ENCODE data around the gene ZBTB8OS. TPM values are rescaled to one million over a fixed set of nuclear protein-coding genes. Genes with fewer than 3 reads are reported as not detected.

ZBTB8OS gene
- total and polyA plus RNA-seq, 2 of the 8 experiments (the other 6 are each of a cell fraction or from before 2014, with no cell fraction given), result 68.0 to 74.2 TPM

DNA sequence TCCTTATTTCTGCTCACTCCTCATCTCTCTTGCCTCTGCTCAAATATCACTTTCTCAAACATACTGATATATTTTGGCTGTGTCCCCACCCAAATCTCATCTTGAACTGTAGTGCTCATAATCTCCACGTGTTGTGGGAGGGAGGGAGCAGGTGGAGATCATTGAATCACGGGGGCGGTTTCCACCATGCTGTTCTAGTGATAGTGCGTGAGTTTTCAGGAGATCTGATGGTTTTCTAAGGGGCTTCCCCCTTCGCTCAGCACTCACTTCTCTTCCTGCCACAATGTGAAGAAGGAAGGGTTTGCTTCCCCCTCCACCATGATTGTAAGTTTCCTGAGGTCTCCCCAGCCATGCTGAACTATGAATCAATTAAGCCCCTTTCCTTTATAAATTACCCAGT, 26.6 kb downstream of the ZBTB8OS start:
- H2BK120ac ChIP-seq (replicated peaks; ENCODE audit: low read depth, low read length), result no peak overlapping the region
- FAIRE-seq (no peak), DNase-seq (ENCODE audit: low read depth in 1 of 2, low spot score in 2 of 2) (no peak)
- H3K9me3 ChIP-seq (ENCODE audit: insufficient read depth in 2 of 2, low read depth in 1 of 2, low read length in 1 of 2), result no peaks in the 10 kb centered on the region
- no peaks in the 10 kb centered on the region; the same call in 1 of the 2 replicates for H3K79me1 ChIP-seq (ENCODE audit: low read depth, low read length)
- no peaks in the 10 kb centered on the region for H3K79me2 ChIP-seq (ENCODE audit: control insufficient read depth in 1 of 2, insufficient read depth in 2 of 2, low read length in 2 of 2)
- no peak overlapping the region for H2AK5ac ChIP-seq (ENCODE audit: low read depth, low read length)
- H3K4me3 ChIP-seq (ENCODE audit: extremely low read depth in 1 of 4, insufficient read depth in 2 of 4, low read depth in 3 of 4, low read length in 4 of 4), result no peak overlapping the region
- 93% methylated on average over 5 of the region's 5 CpGs; no CpG with 5 or more reads in 1 of the 2 experiments for WGBS, 2 experiments (ENCODE audit: extremely low coverage in 1 of 2, insufficient coverage in 1 of 2, insufficient read length in 1 of 2, insufficient replicate concordance in 2 of 2, low coverage in 1 of 2, low lambda C conversion rate in 2 of 2, missing lambda C conversion rate in 1 of 2)
- H4K5ac ChIP-seq (ENCODE audit: insufficient read length, low read depth, low read length), result no peak overlapping the region
- H3K23me2 ChIP-seq (ENCODE audit: low read depth, low read length), result no peaks in the 10 kb centered on the region
- H3K14ac ChIP-seq (ENCODE audit: insufficient read length), result no peak overlapping the region
- no peak overlapping the region for H3K18ac ChIP-seq (ENCODE audit: extremely low read depth, low read length)
- H2BK5ac ChIP-seq (ENCODE audit: low read depth, low read length), result no peak overlapping the region
- H3K9ac ChIP-seq (replicated peaks in 1 of 4; ENCODE audit: extremely low read depth in 1 of 4, low read depth in 3 of 4, low read length in 3 of 4), result no peak overlapping the region
- no peak overlapping the region for H2BK20ac ChIP-seq (ENCODE audit: low read length)
- H3K23ac ChIP-seq (ENCODE audit: insufficient read length), result no peak overlapping the region
- no peak overlapping the region for H3K56ac ChIP-seq (replicated peaks; ENCODE audit: insufficient read length, low read depth, low read length)
- no peak overlapping the region for H4K91ac ChIP-seq (replicated peaks; ENCODE audit: insufficient read length, low read length)
- H3K27ac ChIP-seq (ENCODE audit: low read depth, low read length), result no peak overlapping the region
- no peaks in the 10 kb centered on the region for H3K4me1 ChIP-seq (replicated peaks in 1 of 4; ENCODE audit: control insufficient read depth in 3 of 4, insufficient read depth in 4 of 4, low read length in 3 of 4)
- no peaks in the 10 kb centered on the region for H4K20me1 ChIP-seq (replicated peaks in 1 of 2; ENCODE audit: control insufficient read depth in 1 of 2, insufficient read depth in 2 of 2, low read length in 2 of 2)
- H2BK15ac ChIP-seq (ENCODE audit: low read length), result no peak overlapping the region
- ChIA-PET POLR2A (ENCODE audit: partially characterized antibody) (interaction anchor here (1.1 to 3.0 kb wide), 6 partner anchors 8 to 27 kb away, joined by 3 to 12 read pairs (median 4); partner anchors contain the start of genes RBBP4 and ZBTB8OS), CTCF (ENCODE audit: partially characterized antibody) (no interaction called here)
- no peaks in the 10 kb centered on the region for H3K27me3 ChIP-seq (replicated peaks in 1 of 4; ENCODE audit: control insufficient read depth in 3 of 4, extremely low read depth in 1 of 4, insufficient read depth in 3 of 4, low read length in 3 of 4)
- no peak overlapping the region for H3K4ac ChIP-seq (replicated peaks; ENCODE audit: insufficient read length, low read depth, low read length)
- no peak overlapping the region for H3K4me2 ChIP-seq (ENCODE audit: insufficient read depth in 1 of 2, low read depth in 2 of 2, low read length in 2 of 2)
- no peak overlapping the region for H4K8ac ChIP-seq (ENCODE audit: extremely low read depth, insufficient read depth, low read length)
- H2AFZ ChIP-seq (ENCODE audit: low read length), result no peak overlapping the region
- peaks cover 0 to 22% (median 4%) of the 10 kb centered on the region in 4 experiments; a peak in 4 of 8 replicates for H3K36me3 ChIP-seq (ENCODE audit: control insufficient read depth in 2 of 4, insufficient read depth in 4 of 4, low read length in 3 of 4)
- H2BK12ac ChIP-seq (ENCODE audit: low read depth, low read length), result no peak overlapping the region
- no peak for TF ChIP-seq HDAC6 (IDR thresholded peaks at IDR 0.05; ENCODE audit: low read depth, low read length)
- TF ChIP-seq FOSL1 (IDR thresholded peaks at IDR 0.05; ENCODE audit: insufficient read depth, low read depth, low read length), result no peak
- TF ChIP-seq SIX5 (IDR thresholded peaks at IDR 0.05; ENCODE audit: low read depth, low read length), result no peak
- no peak for TF ChIP-seq TEAD4 (IDR thresholded peaks at IDR 0.05; ENCODE audit: low read depth, low read length)
- TF ChIP-seq NANOG (IDR thresholded peaks at IDR 0.05; ENCODE audit: insufficient read depth, low read depth, low read length, poor library complexity, severe bottlenecking), result no peak
- TF ChIP-seq YY1 (IDR thresholded peaks at IDR 0.05; ENCODE audit: low read depth, low read length), result no peak
- TF ChIP-seq SUZ12 (IDR thresholded peaks at IDR 0.05; ENCODE audit: low read length), result no peak
- TF ChIP-seq MAFK (IDR thresholded peaks at IDR 0.05; ENCODE audit: low read depth, low read length), result no peak
- no peak for TF ChIP-seq SP4 (IDR thresholded peaks at IDR 0.05; ENCODE audit: low read length)
- no peak for TF ChIP-seq PHF8 (conservative IDR thresholded peaks at IDR 0.05; ENCODE audit: low read depth, low read length)
- no peak for TF ChIP-seq SIN3A (conservative IDR thresholded peaks at IDR 0.05 in 1 of 2, IDR thresholded peaks at IDR 0.05 in 1 of 2; ENCODE audit: low read depth in 1 of 2, low read length in 2 of 2)
- TF ChIP-seq TBP (IDR thresholded peaks at IDR 0.05; ENCODE audit: low read depth, low read length), result no peak
- TF ChIP-seq RXRA (IDR thresholded peaks at IDR 0.05; ENCODE audit: insufficient read depth, low read depth, low read length), result no peak
- TF ChIP-seq ASH2L (IDR thresholded peaks at IDR 0.05; ENCODE audit: low read length), result no peak
- TF ChIP-seq EZH2 (IDR thresholded peaks at IDR 0.05; ENCODE audit: low read depth, low read length, severe bottlenecking), result no peak

Measured in H1 (cell line).